Ramos (cell line): ENCODE measurements around the gene ASIC2.

Experiments used
- in situ Hi-C: fragments of 300-500 bp; cut with MboI; formaldehyde crosslinking; loops from one replicate; pipeline ENCODE4 v1.14.3; 2022; ENCODE audit warnings: low sequenced_read_pairs; ENCODE audit not compliant: unreplicated experiment

The ASIC2 gene

DNA sequence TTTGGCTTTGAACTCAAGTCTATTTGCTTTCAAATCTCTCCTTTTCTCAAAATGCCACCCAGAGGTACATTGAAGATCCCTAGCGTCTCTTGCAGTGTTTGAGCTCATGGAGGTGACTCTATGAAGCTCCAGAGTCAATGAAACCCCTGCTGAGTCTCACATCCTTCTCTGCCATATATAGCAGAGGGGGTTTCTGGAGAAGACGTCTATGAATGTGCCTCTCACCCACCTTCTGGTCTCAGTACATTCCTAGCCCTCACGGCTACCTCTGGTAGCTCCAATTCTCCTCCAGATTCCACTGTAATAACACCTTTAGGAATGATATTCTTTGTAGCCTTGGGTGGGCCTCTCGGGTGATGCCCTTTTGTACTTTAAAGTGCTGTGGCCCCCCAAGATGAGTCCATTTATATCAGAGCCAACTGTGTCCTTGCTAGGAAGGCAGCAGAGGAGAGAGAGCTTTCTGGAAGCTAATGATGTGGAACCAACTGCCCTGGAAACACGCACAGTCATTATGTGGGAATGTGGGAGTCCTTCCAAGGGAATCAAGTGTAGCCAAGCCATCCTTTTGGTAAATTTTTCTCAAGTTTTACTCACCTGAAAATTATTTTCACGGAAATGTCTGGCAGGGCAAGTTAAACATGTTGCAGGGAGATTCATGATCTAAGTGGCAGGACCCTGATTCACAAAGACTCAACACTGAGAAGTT is 123.4 kb downstream of the ASIC2 start:
- in situ Hi-C loops, result no loop called here

DNA sequence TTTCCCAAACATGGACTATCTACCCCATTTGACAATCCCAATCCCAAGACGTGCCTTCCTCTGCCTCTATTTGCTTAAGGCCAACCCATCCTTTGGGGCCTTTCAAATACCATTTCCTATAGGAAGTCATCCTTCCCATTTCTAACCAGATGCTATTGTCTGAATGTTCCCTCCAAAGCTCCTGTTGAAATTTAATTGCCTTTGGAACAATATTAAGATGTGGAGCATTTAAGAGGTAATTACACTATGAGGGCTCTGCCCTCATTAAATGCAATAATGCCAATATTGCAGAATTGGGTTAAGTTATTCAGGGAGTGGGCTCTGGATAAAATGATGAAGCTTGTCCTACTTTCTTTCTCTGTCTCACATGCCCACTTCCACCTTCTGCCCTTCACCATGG is 125.4 kb downstream of the ASIC2 start:
- in situ Hi-C loops, result no loop called here

DNA sequence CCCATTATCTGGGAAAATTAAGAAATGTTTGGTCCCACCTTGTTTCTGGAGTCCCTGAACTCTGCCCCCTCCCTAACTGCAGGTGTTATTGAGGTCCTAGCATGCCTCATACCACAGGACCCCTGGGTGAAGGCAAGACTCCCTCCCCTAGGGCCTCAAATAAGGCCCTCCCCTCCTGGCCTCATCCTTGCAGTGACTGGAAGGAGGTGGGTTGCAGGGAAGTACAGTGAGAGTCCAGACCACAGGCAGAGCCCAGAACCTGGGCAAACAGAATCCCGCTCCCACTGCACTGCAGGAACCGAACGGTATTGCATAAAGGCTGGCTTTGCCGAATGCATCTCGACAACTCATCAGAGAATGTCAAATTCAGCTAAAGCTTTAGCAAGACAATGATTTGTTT is 126.6 kb downstream of the ASIC2 start:
- in situ Hi-C loops, result no loop called here

DNA sequence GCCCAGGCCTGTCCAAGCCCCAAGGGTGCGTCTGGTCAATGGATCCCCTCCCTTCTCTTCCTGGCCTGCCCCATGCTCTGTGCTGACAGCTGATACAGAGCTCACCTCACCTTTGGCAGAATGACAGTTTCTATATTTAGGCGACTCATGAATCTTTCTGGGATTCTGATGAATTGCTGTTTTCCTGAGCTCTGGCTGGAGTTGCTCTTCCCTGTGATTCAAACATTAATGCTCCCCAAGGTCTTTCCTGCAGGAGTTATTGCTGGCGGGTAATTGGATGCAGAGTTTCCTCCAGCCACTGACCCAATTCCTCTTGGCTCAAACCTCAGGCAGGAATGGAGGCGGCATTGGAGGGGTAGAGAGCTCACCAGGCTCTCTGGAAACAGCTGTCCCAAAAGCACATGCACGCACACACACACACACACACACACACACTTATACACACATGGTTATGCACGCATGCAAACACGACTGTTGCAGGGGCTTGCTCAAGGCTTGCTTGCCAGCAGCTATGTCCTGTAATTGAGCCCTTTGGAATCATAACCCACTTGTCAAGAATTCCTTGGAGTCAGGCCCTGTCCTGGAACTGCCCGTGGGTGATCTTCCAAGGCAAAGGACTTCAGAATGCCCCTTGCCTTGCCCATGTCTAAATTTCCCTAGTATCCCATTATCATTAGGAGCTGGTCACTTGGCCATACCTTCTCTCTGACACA is 128.8 kb downstream of the ASIC2 start:
- in situ Hi-C loops, result no loop called here

DNA sequence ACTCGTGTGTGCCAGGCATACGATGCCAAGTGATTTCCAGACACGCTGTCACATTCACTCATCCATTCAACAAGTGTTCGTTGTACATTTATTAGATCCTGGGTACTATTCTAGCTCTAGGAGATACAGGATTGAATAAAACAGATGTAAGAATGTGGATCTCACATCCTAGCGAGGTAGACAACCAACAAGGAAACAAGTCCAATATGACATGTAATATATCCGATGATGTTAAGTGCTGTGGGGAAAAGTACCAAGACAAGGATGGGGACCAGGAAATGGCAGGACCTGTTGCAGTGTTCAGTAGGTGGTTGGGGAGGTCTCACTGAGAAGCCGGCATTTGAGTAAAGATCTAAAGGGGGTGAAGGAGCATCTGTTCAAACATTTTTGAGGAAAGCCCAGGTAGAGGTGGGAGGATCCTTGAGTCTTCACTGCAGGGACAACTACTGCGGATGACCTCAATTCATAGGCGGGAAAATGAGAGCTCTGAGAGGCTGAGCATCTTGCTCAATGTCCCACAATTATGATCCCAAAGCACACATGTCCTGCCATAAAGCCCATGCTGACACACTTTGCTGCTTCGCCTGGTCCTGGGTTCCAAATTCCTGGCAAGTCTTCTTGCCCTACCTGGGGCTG is 129.4 kb downstream of the ASIC2 start:
- in situ Hi-C loops, result no loop called here

DNA sequence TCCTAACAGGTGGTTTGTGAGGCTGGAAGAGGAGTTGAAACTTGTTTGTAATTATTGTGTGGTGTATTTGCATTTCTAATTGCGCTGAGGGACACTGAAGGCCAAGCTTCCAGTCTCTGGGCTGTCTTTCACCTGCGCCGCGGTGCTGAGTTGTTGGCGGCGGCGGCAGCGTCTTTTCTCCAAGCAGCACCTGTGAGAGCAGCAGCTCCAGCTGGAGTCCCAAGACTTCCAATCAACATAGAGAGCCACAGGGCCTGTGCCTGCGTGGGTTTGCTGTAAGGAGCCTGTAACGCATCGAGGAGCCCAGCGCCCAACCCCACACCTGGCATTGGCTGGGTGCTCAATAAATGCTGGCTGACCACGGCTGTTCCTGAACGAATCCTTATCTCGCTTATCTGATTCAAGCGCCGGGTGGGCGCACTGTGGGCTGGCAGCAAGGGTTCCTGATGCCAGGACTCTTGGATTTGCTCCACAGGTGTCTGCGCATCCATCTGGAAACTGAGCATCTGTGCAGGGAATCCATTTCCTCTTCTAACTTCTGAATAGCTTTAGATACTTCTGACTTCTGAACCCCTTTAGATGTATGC is 138.1 kb downstream of the ASIC2 start:
- in situ Hi-C loops, result no loop called here

DNA sequence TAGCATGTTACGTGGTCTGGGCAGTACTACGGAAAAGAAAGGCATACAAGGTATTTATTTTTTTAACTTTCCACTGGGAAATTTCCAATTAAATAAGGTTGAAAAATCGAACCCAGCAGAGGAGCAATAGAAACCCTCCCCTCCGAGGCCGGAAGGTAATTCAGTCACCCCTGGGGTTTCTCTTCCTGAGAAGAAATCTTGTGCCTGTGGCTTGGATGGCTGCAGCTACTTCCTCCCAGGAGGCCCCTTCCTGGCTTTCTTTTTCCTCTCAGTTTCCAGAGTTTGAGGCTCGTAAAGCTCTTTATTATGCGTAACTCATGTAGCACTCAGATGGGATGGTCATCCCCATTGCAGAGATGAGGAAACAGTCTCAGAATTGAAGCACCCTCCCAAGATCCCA is 140.3 kb downstream of the ASIC2 start:
- in situ Hi-C loops, result no loop called here

DNA sequence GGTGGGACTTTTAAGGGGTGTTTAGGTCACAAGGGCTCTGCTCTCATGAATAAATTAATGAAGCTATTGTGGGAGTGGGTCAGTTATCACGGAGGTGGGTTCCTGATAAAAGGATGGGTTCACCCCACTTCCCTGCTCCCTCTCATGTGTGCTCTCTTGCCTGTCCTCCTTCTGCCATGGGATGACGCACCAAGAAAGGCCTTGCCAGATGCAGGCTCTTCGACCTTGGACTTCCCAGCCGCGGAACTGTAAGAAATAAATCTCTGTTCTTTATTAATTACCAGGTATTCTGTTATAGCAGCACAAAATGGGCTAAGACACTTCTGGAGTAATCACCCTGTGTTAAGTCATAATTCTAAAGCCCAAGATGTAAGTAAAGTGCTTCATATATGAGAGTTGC is 141.5 kb downstream of the ASIC2 start:
- in situ Hi-C loops, result no loop called here

DNA sequence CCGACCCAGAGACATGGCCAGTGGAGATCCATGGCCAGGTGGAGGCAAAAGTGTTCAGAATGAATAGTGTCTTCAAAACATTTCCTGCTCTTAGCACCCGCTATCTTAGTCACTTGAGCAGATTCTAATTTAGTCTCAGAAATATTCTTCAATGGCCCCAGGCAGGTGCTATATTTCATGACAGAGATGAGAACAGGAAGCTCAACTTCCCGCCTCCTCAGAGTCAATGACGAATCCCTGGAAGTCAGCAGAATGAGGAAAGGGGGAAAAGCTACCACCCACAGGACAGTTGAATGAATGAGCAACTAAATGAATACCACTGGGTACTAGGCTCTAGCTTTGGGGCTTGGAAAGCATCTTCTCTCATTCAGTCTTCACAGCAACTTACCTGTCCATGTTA is 147.2 kb downstream of the ASIC2 start:
- in situ Hi-C loops, result no loop called here

DNA sequence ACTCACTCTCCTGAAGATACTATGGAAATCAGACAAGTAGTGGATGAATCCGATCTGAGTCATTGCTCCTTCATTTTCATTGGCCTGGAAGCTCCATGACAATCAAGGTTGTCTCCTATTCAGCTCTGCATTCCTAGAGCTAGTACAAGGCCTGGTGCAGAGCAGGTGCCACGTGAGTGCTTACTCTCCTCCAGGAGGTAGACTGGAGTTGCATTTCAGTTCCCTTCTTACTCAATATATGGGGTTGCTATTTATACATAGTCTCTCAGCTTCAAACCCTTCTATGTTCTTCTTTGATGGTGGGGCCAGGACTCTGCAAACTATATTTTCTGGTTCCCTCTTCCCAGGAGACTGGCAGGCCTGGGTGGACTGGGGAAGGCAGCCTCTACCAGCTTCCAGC is 148.3 kb downstream of the ASIC2 start:
- in situ Hi-C loops, result no loop called here

DNA sequence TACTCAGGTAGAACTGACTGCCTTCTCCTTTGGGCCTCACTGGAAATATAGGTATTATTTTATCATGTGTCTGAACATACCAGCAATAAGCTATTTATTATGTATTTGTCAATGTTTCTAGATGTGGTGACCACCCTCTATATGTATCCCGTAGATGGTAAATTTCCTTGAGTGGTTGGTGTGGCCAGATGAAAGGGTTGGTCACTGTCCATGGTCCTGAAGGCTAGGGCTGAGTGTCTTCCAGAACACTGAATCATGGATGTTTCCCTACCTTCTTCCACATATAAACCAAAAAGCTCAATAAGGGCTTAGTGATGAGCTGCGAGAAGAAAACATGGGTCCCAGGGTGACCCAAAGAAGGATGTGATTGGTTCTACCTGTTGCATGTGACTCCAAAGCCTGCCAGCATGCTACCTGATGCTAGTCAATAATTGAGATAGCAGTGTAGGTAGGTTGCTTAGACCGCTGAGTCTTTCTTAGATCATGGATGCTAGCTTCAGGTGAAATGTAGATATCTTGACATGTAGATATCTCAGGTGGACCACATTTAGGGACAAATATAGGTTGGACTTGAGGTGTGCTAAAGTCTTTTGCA is 150.3 kb downstream of the ASIC2 start:
- in situ Hi-C loops, result no loop called here

DNA sequence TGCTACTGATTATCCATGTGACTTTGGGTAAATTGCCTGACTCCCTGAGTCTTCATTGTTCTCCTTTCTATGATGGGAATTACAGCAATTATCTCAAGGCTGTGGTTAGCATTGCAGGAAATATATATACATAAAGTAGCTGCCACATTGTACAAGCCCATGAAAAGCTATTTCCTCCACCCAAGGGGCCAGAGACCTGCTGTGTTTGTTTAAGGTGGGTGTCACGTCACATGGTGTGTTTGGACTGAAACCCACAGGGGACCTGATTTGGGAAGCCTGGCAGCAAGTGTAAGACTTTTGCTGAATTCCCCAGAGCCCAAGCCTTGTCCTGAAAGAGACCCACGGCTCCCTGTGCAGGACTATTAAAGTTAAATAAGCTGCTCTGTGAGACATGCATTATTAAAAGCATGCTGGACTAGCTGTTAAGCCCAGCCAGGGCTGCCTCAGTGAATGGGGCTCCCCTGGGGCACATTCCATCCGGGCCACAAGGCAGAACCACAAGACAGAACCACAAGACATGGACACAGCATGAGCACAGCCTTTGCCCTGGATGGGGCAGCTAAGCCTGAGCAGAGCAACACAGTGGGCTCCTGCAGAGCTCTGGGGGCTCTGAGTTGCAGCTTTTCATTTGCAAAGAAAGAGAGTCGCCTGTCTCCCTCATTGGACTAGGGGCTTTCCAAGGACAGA is 152.5 kb downstream of the ASIC2 start:
- in situ Hi-C loops, result no loop called here

DNA sequence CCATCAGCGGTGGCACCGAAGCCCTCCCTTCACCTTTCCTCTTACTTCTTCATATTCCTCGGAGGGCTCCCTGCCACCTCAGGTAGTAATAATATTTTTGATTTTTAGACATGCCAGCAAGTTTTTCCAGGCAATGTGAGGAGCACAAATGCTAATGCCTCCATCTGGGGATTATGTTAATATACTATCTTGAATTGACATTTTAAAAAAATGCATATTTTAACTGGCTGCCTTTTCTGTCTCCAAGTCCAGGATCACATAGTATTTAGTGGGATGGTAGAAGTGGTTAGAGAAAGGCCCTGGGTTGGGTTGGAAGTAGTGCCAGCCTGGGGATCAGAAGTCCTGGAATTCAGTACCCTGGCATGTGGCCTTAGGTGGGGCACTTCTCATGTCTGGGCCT is 154.5 kb downstream of the ASIC2 start:
- in situ Hi-C loops, result no loop called here

DNA sequence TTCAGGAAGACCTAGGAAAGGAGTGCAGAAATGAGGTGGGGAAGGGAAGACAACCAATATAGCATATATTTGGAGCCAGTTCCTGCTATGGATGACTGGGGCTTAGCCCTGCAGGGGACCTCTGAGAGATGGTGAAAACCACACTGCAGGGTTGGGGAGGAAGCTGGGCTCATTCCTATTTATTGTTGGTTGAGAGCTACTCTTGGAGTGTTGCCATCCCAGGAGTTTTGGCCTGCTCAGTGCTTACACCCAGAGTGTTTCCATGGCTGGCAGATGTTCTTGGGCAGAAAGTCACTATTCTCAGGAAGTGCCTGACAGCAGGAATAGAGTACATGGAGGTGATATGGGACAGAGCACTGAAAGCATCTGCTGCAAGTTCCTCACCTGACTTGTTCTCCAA is 155.7 kb downstream of the ASIC2 start:
- in situ Hi-C loops, result no loop called here

DNA sequence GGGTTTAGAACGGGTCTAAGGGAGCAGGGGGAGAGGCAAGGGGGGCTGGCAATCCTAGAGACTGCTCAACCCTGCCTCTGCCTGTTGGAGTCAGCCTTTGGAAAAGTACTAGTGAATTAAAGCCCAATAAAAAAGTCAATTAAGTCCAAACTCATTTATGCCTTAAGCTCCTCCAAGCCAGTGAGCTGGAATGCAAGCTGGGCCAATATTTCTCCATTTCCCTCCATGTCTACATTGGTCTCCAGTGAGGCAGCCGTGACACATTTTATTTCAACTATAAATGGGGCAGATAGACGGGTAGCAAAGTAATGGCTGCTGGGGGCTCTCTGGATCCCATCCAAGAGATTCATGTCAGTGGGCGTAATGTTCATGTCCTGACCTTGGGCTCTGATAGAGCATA is 157.4 kb downstream of the ASIC2 start:
- in situ Hi-C loops, result no loop called here

DNA sequence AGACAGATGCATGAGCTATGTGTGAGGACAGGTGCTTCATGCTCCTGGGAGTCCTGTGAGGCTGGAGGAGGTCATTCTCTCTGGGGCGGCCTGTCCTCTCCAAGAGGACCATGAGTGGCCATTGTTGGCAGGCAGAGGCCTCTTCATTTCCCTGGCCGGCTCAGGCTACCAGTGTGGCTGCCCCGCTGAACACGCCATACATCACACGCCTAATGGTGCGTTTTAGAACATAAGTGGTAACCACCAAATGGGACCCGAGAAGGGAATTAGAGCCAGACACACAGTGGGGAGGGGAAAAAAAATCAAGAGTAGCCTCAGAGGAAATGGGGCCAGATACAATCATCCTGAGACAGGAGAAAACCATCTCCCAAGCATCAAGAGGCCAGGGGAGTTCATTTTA is 161.5 kb downstream of the ASIC2 start:
- in situ Hi-C loops, result no loop called here

DNA sequence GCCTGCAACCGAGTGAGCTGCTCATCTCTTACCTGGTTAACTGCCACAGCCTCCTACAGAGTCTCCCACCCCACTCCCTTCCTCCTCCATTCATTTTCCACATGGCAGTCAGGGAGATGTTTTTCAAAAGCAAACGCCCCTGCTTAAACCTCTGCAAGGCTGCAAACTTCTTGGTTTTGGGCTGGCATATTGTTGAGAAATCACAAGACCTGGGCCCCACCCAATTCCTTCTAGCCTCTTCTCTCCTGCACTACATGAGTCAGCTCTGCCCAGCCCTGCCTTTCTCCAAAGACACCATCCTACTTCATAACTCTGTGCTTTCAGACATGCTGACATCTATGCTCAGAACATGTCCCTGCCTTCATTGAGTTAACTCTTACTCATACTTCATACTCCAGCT is 165.4 kb downstream of the ASIC2 start:
- in situ Hi-C loops, result no loop called here

DNA sequence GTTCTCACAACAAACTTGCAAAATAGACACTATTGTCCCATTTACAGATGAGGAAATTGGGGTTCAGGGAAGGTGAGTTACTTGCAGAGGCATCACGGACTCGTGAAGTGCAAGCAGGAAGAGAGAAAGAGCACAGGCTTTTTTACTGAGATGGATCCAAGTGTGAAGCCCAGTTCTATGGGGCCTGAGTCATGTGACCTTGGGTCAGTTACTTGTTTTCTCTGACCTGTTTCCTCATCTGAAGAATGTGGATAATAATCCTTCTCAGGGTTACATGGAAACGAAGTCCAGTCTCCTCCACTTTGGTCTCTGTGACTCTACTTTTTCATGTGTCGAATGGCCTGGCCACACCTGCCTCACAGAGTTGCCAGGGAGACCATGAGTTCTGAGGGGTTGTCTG is 167.0 kb downstream of the ASIC2 start:
- in situ Hi-C loops, result no loop called here

DNA sequence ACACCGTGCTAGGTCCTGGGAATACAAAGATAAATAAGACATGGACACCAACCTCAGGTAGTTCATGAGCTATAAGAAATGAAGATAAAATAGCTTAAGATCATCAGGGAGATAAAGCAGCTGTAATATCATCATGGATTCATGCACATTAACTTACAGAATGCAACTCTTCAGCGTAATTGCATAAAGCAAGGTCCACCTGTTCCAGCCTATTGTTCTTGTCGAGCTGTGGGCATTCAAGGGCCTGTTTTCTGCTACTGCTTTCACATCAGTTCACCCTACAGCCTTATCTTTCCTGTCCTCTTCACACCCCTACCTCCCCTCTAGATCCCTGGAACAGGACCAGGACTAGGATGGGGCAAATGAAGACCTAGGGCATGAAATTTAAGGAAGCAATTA is 167.5 kb downstream of the ASIC2 start:
- in situ Hi-C loops, result no loop called here

DNA sequence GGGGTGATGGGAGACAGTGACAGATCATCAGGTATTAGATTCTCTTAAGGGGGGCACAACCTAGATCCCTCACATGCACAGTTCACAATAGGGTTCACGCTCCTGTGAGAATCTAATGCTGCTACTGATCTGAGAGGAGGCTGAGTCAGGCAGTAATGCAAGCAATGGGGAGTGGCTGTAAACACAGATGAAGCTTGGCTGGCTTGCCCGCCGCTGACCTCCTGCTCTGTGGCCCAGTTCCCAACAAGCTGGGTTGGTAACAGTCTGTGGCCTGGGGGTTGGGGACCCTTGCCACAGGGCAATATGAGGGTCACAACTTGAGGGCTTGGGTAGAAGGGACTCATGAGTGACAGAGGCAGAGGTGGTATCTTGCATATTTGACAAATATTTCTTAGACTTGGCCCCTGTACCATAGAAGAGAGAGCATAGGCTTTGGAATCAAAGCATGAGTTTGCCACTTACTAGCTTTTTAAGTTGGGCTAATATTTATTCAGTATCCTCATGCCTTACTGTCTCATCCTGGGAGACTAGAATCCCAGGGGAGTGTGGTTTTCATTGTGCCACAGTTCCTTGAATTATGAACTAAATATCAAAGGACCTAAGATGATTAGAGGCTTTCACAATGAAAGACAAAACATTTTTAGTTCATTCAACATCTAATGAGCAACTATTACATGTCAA is 168.1 kb downstream of the ASIC2 start:
- in situ Hi-C loops, result no loop called here
